ENCODE results near the gene PPP1R1B. TPM values are rescaled to one million over a fixed set of nuclear protein-coding genes. Genes with fewer than 3 reads are reported as not detected.

PPP1R1B gene
- total RNA-seq, 1 donor from 2014 or later, result not detected

DNA sequence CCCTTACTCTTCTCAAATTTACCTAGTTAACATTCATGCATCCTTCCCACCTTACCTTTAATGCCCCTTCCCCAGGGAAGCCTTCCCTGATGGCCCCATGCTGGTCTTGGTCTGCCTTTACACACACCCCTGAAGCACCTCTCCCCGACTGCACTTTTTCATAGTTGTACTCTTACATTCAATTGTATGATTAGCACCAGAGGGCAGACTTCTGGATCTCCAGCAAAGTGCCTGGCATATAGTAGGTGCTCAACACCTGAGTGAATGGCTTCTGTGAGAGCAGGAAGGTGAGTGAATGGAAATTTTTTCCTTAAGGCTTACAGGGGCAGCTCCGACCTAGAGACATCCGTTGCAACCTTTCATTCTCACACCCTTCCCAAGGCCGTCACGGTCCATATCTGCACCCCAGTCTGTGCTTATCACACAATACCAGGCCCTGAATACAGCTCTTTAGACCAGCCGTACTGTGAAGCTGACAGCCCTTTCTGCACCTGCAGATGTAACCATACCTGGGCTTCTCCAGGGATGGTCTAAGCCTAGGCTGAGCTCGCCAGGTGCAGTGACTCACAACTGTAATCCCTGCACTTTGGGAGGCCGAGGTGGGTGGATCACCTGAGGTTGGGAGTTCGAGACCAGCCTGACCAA lies 56.7 kb downstream of the PPP1R1B start:
- FAIRE-seq (no peak), DNase-seq (ENCODE audit: low read depth) (no peak)
- H3K4me3 ChIP-seq (ENCODE audit: low read depth, low read length), result no peak overlapping the region
- no peaks in the 10 kb centered on the region for H3K27me3 ChIP-seq (ENCODE audit: control insufficient read depth, insufficient read depth, low read length)
- TF ChIP-seq, protein P1, sequence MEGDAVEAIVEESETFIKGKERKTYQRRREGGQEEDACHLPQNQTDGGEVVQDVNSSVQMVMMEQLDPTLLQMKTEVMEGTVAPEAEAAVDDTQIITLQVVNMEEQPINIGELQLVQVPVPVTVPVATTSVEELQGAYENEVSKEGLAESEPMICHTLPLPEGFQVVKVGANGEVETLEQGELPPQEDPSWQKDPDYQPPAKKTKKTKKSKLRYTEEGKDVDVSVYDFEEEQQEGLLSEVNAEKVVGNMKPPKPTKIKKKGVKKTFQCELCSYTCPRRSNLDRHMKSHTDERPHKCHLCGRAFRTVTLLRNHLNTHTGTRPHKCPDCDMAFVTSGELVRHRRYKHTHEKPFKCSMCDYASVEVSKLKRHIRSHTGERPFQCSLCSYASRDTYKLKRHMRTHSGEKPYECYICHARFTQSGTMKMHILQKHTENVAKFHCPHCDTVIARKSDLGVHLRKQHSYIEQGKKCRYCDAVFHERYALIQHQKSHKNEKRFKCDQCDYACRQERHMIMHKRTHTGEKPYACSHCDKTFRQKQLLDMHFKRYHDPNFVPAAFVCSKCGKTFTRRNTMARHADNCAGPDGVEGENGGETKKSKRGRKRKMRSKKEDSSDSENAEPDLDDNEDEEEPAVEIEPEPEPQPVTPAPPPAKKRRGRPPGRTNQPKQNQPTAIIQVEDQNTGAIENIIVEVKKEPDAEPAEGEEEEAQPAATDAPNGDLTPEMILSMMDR (IDR thresholded peaks at IDR 0.05; ENCODE audit: insufficient read depth, low read length, severe bottlenecking), result no peak
- peaks cover 3% of the 10 kb centered on the region for H3K36me3 ChIP-seq (ENCODE audit: control insufficient read depth, insufficient read depth, low read length)

DNA sequence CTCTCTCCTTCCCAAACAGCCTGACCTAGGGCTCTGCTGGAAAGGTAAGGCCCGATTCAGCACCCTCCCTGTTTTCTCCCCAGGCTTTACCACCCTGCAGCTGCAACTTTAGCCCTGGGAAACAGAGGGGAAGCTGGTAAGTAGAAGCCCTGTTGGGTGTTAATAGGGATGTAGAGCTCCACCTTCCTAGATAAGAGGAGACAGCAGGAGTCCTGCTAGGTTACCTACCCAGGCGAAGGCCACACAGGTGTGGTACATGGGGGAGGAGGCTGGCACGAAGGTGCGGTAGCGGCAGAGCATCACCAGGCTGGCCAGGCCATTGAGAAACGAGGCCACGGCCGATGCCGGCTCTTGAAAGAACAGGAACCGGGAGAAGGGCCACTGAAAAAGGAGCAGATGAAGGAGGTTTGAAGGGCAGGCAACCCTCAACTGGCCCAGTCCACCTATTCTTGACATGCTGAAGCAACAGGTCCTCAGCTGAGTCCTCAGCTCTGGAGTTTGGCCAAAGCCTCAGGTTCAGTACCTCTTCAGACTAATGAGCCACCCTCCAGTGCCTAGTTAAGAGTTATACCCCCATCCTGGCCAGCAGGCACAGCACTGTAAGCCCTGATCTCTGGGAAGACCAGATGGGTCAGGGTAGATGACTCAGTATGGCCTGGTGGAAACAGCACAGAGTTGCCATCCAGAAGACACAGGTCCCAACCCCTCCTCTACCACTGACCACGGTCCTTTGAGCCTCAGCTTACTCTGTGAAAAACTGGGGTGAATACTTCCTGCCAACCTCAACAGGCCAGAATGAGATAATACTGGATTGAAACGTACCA lies 57.8 kb downstream of the PPP1R1B start:
- Histone ChIP-seq H3K27me3 (ENCODE audit: control insufficient read depth, insufficient read depth, low read length) (no peaks in the 10 kb centered on the region), H3K36me3 (ENCODE audit: control insufficient read depth, insufficient read depth, low read length) (peaks cover 3% of the 10 kb centered on the region), H3K4me3 (ENCODE audit: low read depth, low read length) (no peak overlapping the region)
- DNase-seq (ENCODE audit: low read depth), result no peak
- FAIRE-seq, result no peak
- TF ChIP-seq, protein P1 (IDR thresholded peaks at IDR 0.05; ENCODE audit: insufficient read depth, low read length, severe bottlenecking), result no peak

Other genes starting within 250 kb of the PPP1R1B start
- 9.0 and 9.3 TPM in 2 replicates for gene FBXL20, start 225.3 kb upstream of the PPP1R1B start, total RNA-seq
- 21.6 and 25.0 TPM in 2 replicates for gene MED1, start 175.7 kb upstream of the PPP1R1B start, total RNA-seq
- 19.7 and 24.3 TPM in 2 replicates for gene CDK12, start 165.5 kb upstream of the PPP1R1B start, total RNA-seq
- gene NEUROD2, start 19.0 kb upstream of the PPP1R1B start, total RNA-seq, result not detected in 2 replicates
- gene STARD3, start 10.2 kb downstream of the PPP1R1B start, total RNA-seq, result 18.4 and 23.0 TPM in 2 replicates
- 0.51 TPM in 1 of 2 replicates, not detected in the other for gene TCAP, start 38.4 kb downstream of the PPP1R1B start, total RNA-seq
- gene PNMT, start 41.5 kb downstream of the PPP1R1B start, total RNA-seq, result not detected in 2 replicates
- 10.8 TPM in 2 replicates for gene PGAP3, start 61.1 kb downstream of the PPP1R1B start, total RNA-seq
- 32.1 and 62.3 TPM in 2 replicates for gene ERBB2, start 73.1 kb downstream of the PPP1R1B start, total RNA-seq
- gene MIEN1, start 103.6 kb downstream of the PPP1R1B start, total RNA-seq, result 26.6 and 34.1 TPM in 2 replicates
- gene GRB7, start 111.0 kb downstream of the PPP1R1B start, total RNA-seq, result 9.0 and 14.0 TPM in 2 replicates
- gene IKZF3, start 237.4 kb downstream of the PPP1R1B start, total RNA-seq, result under 0.01 TPM in 1 of 2 replicates, not detected in the other
- not detected in 2 replicates for gene ZPBP2, start 241.2 kb downstream of the PPP1R1B start, total RNA-seq